ENCODE measurements around the gene TUBGCP3.

Gene TUBGCP3

GRCh38 chr13:112477070-112477619 is 110.8 kb downstream of the TUBGCP3 start:
- Mint-ChIP-seq H3K27me3 (ENCODE audit: low read depth) (no peaks in the 10 kb centered on the region), H3K27ac (no peak overlapping the region), H3K4me1 (ENCODE audit: low read depth) (no peaks in the 10 kb centered on the region), H3K4me3 (no peak overlapping the region), H3K9me3 (no peaks in the 10 kb centered on the region), H3K36me3 (ENCODE audit: low read depth) (no peaks in the 10 kb centered on the region)

- Mint-ChIP-seq H3K4me3 (no peak overlapping the region), H3K9me3 (no peaks in the 10 kb centered on the region), H3K27me3 (ENCODE audit: low read depth) (no peaks in the 10 kb centered on the region), H3K27ac (no peak overlapping the region), H3K36me3 (ENCODE audit: low read depth) (no peaks in the 10 kb centered on the region), H3K4me1 (ENCODE audit: low read depth) (no peaks in the 10 kb centered on the region)
These were observed 112.1 kb downstream of the TUBGCP3 start for GRCh38 chr13:112475889-112476288.

- Mint-ChIP-seq H3K4me1 (ENCODE audit: low read depth) (no peaks in the 10 kb centered on the region), H3K9me3 (no peaks in the 10 kb centered on the region), H3K27me3 (ENCODE audit: low read depth) (no peaks in the 10 kb centered on the region), H3K4me3 (no peak overlapping the region), H3K36me3 (ENCODE audit: low read depth) (no peaks in the 10 kb centered on the region), H3K27ac (no peak overlapping the region)
These were observed 113.1 kb downstream of the TUBGCP3 start for GRCh38 chr13:112474869-112475268.

GRCh38 chr13:112473818-112474217 is 114.1 kb downstream of the TUBGCP3 start:
- Mint-ChIP-seq H3K27me3 (ENCODE audit: low read depth) (no peaks in the 10 kb centered on the region), H3K4me3 (no peak overlapping the region), H3K4me1 (ENCODE audit: low read depth) (no peaks in the 10 kb centered on the region), H3K9me3 (no peaks in the 10 kb centered on the region), H3K36me3 (ENCODE audit: low read depth) (no peaks in the 10 kb centered on the region), H3K27ac (no peak overlapping the region)

GRCh38 chr13:112469071-112469745 is 118.7 kb downstream of the TUBGCP3 start:
- H3K36me3 Mint-ChIP-seq (ENCODE audit: low read depth), result no peaks in the 10 kb centered on the region
- no peak overlapping the region for H3K4me3 Mint-ChIP-seq
- H3K4me1 Mint-ChIP-seq (ENCODE audit: low read depth), result no peaks in the 10 kb centered on the region
- no peaks in the 10 kb centered on the region for H3K27me3 Mint-ChIP-seq (ENCODE audit: low read depth)
- H3K9me3 Mint-ChIP-seq, result no peaks in the 10 kb centered on the region
- H3K27ac Mint-ChIP-seq, result no peak overlapping the region

- Mint-ChIP-seq H3K27me3 (ENCODE audit: low read depth) (no peaks in the 10 kb centered on the region), H3K27ac (no peak overlapping the region), H3K4me3 (no peak overlapping the region), H3K4me1 (ENCODE audit: low read depth) (no peaks in the 10 kb centered on the region), H3K36me3 (ENCODE audit: low read depth) (no peaks in the 10 kb centered on the region), H3K9me3 (no peaks in the 10 kb centered on the region)
These were observed 119.9 kb downstream of the TUBGCP3 start for GRCh38 chr13:112468069-112468468.

GRCh38 chr13:112467236-112467635 is 120.7 kb downstream of the TUBGCP3 start:
- Mint-ChIP-seq H3K9me3 (no peaks in the 10 kb centered on the region), H3K4me1 (ENCODE audit: low read depth) (no peaks in the 10 kb centered on the region), H3K27ac (no peak overlapping the region), H3K36me3 (ENCODE audit: low read depth) (no peaks in the 10 kb centered on the region), H3K4me3 (no peak overlapping the region), H3K27me3 (ENCODE audit: low read depth) (no peaks in the 10 kb centered on the region)

- Mint-ChIP-seq H3K27ac (no peak overlapping the region), H3K4me1 (ENCODE audit: low read depth) (no peaks in the 10 kb centered on the region), H3K27me3 (ENCODE audit: low read depth) (no peaks in the 10 kb centered on the region), H3K4me3 (no peak overlapping the region), H3K36me3 (ENCODE audit: low read depth) (no peaks in the 10 kb centered on the region), H3K9me3 (no peaks in the 10 kb centered on the region)
These were observed 121.6 kb downstream of the TUBGCP3 start for GRCh38 chr13:112466132-112467058.

- H3K27ac Mint-ChIP-seq, result no peak overlapping the region
These were observed 122.5 kb downstream of the TUBGCP3 start for GRCh38 chr13:112465251-112466131.

GRCh38 chr13:112464720-112465119 is 123.2 kb downstream of the TUBGCP3 start:
- H3K27me3 Mint-ChIP-seq (ENCODE audit: low read depth), result no peaks in the 10 kb centered on the region
- no peaks in the 10 kb centered on the region for H3K9me3 Mint-ChIP-seq
- H3K4me1 Mint-ChIP-seq (ENCODE audit: low read depth), result no peaks in the 10 kb centered on the region
- H3K36me3 Mint-ChIP-seq (ENCODE audit: low read depth), result no peaks in the 10 kb centered on the region
- no peak overlapping the region for H3K4me3 Mint-ChIP-seq
- no peak overlapping the region for H3K27ac Mint-ChIP-seq

More at GRCh38 chr13:112465251-112466131, 122.5 kb downstream of the TUBGCP3 start:
- H3K27me3 Mint-ChIP-seq (ENCODE audit: low read depth), result no peaks in the 10 kb centered on the region
- no peak overlapping the region for H3K4me3 Mint-ChIP-seq
- H3K9me3 Mint-ChIP-seq, result no peaks in the 10 kb centered on the region
- H3K4me1 Mint-ChIP-seq (ENCODE audit: low read depth), result no peaks in the 10 kb centered on the region
- H3K36me3 Mint-ChIP-seq (ENCODE audit: low read depth), result no peaks in the 10 kb centered on the region

GRCh38 chr13:112462408-112462807 is 125.5 kb downstream of the TUBGCP3 start:
- no peaks in the 10 kb centered on the region for H3K36me3 Mint-ChIP-seq (ENCODE audit: low read depth)
- no peaks in the 10 kb centered on the region for H3K4me1 Mint-ChIP-seq (ENCODE audit: low read depth)
- H3K9me3 Mint-ChIP-seq, result no peaks in the 10 kb centered on the region
- H3K27ac Mint-ChIP-seq, result no peak overlapping the region
- H3K4me3 Mint-ChIP-seq, result no peak overlapping the region
- no peaks in the 10 kb centered on the region for H3K27me3 Mint-ChIP-seq (ENCODE audit: low read depth)

- Mint-ChIP-seq H3K4me3 (no peak overlapping the region), H3K27me3 (ENCODE audit: low read depth) (no peaks in the 10 kb centered on the region), H3K27ac (no peak overlapping the region), H3K4me1 (ENCODE audit: low read depth) (no peaks in the 10 kb centered on the region), H3K36me3 (ENCODE audit: low read depth) (no peaks in the 10 kb centered on the region), H3K9me3 (no peaks in the 10 kb centered on the region)
These were observed 130.5 kb downstream of the TUBGCP3 start for GRCh38 chr13:112457485-112457884.

- Mint-ChIP-seq H3K27ac (no peak overlapping the region), H3K27me3 (ENCODE audit: low read depth) (no peaks in the 10 kb centered on the region), H3K36me3 (ENCODE audit: low read depth) (no peaks in the 10 kb centered on the region), H3K9me3 (no peaks in the 10 kb centered on the region), H3K4me3 (no peak overlapping the region), H3K4me1 (ENCODE audit: low read depth) (no peaks in the 10 kb centered on the region)
These were observed 130.9 kb downstream of the TUBGCP3 start for GRCh38 chr13:112457081-112457480.
